ENCODE results near the gene RAP1GAP2.

The RAP1GAP2 gene

DNA sequence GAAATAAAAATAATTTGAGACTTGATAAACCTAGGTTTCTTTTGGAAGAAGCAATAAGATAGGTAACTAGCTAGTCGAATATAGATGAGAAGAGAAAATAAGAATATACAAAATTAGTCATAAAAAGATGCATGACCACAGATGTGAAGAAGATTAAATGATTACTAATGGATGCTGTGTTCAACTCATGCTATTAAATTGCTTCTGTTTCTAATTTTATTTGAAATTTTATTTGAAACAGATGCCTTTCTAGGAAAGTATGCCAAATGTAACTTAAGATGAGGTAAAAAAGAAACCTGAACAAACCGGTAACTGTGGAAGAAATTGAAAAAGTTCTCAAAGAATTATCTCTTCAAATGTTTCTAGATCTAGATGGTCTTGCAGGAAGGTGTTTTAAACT, 175.6 kb downstream of the RAP1GAP2 start:
- TF ChIP-seq ESRRG (CRISPR knock-in tag; IDR thresholded peaks at IDR 0.05) (no peak), TOX (CRISPR knock-in tag; IDR thresholded peaks at IDR 0.05; ENCODE audit: borderline replicate concordance) (no peak), ISL1 (CRISPR knock-in tag; IDR thresholded peaks at IDR 0.05) (peak; percentile 84), TCF4 (CRISPR knock-in tag; IDR thresholded peaks at IDR 0.05; ENCODE audit: borderline replicate concordance) (peak; percentile 93)
- peak; percentile 63 for ATAC-seq

DNA sequence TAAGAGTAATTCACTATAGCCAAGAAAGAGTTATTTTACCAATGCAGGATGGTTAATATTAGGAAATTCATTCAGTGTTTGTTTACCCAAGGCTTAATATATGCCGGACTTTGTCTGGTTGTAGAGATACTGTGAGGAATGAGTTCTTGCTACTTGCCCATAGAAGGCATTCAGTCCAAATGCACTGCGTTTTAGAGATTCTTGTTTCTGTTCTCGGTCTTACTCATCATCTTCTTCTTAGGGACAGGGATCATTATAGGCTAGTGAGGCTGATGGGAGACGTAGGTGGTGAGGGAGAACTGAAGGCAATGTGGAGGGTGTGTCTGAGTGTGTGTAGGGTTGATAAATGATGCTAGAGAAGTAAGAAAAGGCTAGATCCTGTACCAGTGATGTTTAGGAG, 176.5 kb downstream of the RAP1GAP2 start:
- no peak for ATAC-seq
- TF ChIP-seq ARNTL (CRISPR knock-in tag; IDR thresholded peaks at IDR 0.05; ENCODE audit: borderline replicate concordance, low read depth) = no peak
- TF ChIP-seq, protein P1, sequence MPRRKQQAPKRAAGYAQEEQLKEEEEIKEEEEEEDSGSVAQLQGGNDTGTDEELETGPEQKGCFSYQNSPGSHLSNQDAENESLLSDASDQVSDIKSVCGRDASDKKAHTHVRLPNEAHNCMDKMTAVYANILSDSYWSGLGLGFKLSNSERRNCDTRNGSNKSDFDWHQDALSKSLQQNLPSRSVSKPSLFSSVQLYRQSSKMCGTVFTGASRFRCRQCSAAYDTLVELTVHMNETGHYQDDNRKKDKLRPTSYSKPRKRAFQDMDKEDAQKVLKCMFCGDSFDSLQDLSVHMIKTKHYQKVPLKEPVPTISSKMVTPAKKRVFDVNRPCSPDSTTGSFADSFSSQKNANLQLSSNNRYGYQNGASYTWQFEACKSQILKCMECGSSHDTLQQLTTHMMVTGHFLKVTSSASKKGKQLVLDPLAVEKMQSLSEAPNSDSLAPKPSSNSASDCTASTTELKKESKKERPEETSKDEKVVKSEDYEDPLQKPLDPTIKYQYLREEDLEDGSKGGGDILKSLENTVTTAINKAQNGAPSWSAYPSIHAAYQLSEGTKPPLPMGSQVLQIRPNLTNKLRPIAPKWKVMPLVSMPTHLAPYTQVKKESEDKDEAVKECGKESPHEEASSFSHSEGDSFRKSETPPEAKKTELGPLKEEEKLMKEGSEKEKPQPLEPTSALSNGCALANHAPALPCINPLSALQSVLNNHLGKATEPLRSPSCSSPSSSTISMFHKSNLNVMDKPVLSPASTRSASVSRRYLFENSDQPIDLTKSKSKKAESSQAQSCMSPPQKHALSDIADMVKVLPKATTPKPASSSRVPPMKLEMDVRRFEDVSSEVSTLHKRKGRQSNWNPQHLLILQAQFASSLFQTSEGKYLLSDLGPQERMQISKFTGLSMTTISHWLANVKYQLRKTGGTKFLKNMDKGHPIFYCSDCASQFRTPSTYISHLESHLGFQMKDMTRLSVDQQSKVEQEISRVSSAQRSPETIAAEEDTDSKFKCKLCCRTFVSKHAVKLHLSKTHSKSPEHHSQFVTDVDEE (CRISPR knock-in tag; IDR thresholded peaks at IDR 0.05) = no peak
- TF ChIP-seq TCF4 (CRISPR knock-in tag; IDR thresholded peaks at IDR 0.05; ENCODE audit: borderline replicate concordance) = no peak
- TF ChIP-seq OSR1 (CRISPR knock-in tag; IDR thresholded peaks at IDR 0.05) = no peak
- TF ChIP-seq GLIS3 (CRISPR knock-in tag; IDR thresholded peaks at IDR 0.05) = no peak
- TF ChIP-seq SNAI2 (CRISPR knock-in tag; IDR thresholded peaks at IDR 0.05) = no peak
- TF ChIP-seq ZNF8 (CRISPR knock-in tag; IDR thresholded peaks at IDR 0.05) = no peak
- no peak for TF ChIP-seq ZFP30 (CRISPR knock-in tag; IDR thresholded peaks at IDR 0.05)
- TF ChIP-seq CSDC2 (CRISPR knock-in tag; IDR thresholded peaks at IDR 0.05) = no peak
- no peak for TF ChIP-seq RARB (CRISPR knock-in tag; IDR thresholded peaks at IDR 0.05)

DNA sequence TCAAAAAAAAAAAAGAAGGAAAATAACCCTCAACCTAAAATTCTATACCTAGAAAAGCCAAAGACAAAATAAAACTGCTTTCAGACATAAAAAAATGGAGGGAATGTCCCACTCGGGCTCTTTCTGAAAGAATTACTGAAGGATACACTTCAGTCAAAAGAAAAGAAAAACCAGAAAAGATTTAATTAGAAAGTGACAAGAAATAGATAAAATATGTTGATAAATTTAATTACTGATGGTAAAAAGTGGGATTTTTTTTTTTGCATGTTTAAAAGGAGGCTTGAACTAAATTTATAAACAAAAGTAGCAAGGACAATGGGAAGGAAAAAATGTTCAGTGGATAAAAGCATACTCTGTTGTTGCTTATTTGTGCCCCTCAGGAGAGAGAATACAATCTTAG, 178.1 kb downstream of the RAP1GAP2 start:
- TF ChIP-seq TCF4 (CRISPR knock-in tag; IDR thresholded peaks at IDR 0.05; ENCODE audit: borderline replicate concordance) = no peak
- TF ChIP-seq ESRRG (CRISPR knock-in tag; IDR thresholded peaks at IDR 0.05) = no peak
- TF ChIP-seq, protein P2, sequence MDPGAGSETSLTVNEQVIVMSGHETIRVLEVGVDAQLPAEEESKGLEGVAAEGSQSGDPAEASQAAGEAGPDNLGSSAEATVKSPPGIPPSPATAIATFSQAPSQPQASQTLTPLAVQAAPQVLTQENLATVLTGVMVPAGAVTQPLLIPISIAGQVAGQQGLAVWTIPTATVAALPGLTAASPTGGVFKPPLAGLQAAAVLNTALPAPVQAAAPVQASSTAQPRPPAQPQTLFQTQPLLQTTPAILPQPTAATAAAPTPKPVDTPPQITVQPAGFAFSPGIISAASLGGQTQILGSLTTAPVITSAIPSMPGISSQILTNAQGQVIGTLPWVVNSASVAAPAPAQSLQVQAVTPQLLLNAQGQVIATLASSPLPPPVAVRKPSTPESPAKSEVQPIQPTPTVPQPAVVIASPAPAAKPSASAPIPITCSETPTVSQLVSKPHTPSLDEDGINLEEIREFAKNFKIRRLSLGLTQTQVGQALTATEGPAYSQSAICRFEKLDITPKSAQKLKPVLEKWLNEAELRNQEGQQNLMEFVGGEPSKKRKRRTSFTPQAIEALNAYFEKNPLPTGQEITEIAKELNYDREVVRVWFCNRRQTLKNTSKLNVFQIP (CRISPR knock-in tag; IDR thresholded peaks at IDR 0.05; ENCODE audit: borderline replicate concordance, low read depth) = no peak
- no peak for TF ChIP-seq BACH2 (CRISPR knock-in tag; IDR thresholded peaks at IDR 0.05; ENCODE audit: borderline replicate concordance)
- no peak for TF ChIP-seq TOX (CRISPR knock-in tag; IDR thresholded peaks at IDR 0.05; ENCODE audit: borderline replicate concordance)
- no peak for TF ChIP-seq GLIS3 (CRISPR knock-in tag; IDR thresholded peaks at IDR 0.05)
- TF ChIP-seq, protein P3, sequence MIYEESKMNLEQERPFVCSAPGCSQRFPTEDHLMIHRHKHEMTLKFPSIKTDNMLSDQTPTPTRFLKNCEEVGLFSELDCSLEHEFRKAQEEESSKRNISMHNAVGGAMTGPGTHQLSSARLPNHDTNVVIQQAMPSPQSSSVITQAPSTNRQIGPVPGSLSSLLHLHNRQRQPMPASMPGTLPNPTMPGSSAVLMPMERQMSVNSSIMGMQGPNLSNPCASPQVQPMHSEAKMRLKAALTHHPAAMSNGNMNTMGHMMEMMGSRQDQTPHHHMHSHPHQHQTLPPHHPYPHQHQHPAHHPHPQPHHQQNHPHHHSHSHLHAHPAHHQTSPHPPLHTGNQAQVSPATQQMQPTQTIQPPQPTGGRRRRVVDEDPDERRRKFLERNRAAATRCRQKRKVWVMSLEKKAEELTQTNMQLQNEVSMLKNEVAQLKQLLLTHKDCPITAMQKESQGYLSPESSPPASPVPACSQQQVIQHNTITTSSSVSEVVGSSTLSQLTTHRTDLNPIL (CRISPR knock-in tag; IDR thresholded peaks at IDR 0.05; ENCODE audit: low read depth) = no peak
- no peak for TF ChIP-seq ISL1 (CRISPR knock-in tag; IDR thresholded peaks at IDR 0.05)
- no peak for TF ChIP-seq ZNF8 (CRISPR knock-in tag; IDR thresholded peaks at IDR 0.05)
- TF ChIP-seq, protein P4, sequence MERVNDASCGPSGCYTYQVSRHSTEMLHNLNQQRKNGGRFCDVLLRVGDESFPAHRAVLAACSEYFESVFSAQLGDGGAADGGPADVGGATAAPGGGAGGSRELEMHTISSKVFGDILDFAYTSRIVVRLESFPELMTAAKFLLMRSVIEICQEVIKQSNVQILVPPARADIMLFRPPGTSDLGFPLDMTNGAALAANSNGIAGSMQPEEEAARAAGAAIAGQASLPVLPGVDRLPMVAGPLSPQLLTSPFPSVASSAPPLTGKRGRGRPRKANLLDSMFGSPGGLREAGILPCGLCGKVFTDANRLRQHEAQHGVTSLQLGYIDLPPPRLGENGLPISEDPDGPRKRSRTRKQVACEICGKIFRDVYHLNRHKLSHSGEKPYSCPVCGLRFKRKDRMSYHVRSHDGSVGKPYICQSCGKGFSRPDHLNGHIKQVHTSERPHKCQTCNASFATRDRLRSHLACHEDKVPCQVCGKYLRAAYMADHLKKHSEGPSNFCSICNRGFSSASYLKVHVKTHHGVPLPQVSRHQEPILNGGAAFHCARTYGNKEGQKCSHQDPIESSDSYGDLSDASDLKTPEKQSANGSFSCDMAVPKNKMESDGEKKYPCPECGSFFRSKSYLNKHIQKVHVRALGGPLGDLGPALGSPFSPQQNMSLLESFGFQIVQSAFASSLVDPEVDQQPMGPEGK (CRISPR knock-in tag; IDR thresholded peaks at IDR 0.05; ENCODE audit: borderline replicate concordance) = no peak
- TF ChIP-seq ZFP3 (CRISPR knock-in tag; IDR thresholded peaks at IDR 0.05) = no peak
- TF ChIP-seq, protein P1 (CRISPR knock-in tag; IDR thresholded peaks at IDR 0.05) = no peak
- no peak for ATAC-seq
